Measurements from ENCODE around the gene EFHD2. TPM values are rescaled to one million over a fixed set of nuclear protein-coding genes. Genes with fewer than 3 reads are reported as not detected.

EFHD2 gene
- total and polyA plus RNA-seq, 2 donors, result 16.9 to 50.9 TPM

- H3K36me3 ChIP-seq (ENCODE audit: insufficient read depth), result no peaks in the 10 kb centered on the region
- WGBS, result 76% methylated on average over 16 of the region's 16 CpGs
- H3K4me1 ChIP-seq (ENCODE audit: insufficient read depth), result no peaks in the 10 kb centered on the region
- DNase-seq (ENCODE audit: extremely low spot score), result no peak
- H3K27ac ChIP-seq (ENCODE audit: low read depth), result no peak overlapping the region
- peak overlapping the region; percentile 92 for H3K4me3 ChIP-seq (ENCODE audit: low read depth, low read length)
These were observed 2.6 kb downstream of the EFHD2 start for GRCh38 chr1:15412175-15412800.

GRCh38 chr1:15412843-15413242, 3.2 kb downstream of the EFHD2 start:
- DNase-seq (ENCODE audit: extremely low spot score), result no peak
- Histone ChIP-seq H3K36me3 (ENCODE audit: insufficient read depth) (no peaks in the 10 kb centered on the region), H3K4me1 (ENCODE audit: insufficient read depth) (no peaks in the 10 kb centered on the region), H3K27ac (ENCODE audit: low read depth) (no peak overlapping the region), H3K4me3 (ENCODE audit: low read depth, low read length) (no peak overlapping the region)
- WGBS, result 68% methylated on average over 11 of the region's 11 CpGs

- Histone ChIP-seq H3K4me3 (ENCODE audit: low read depth, low read length) (no peak overlapping the region), H3K36me3 (ENCODE audit: insufficient read depth) (no peaks in the 10 kb centered on the region), H3K27ac (ENCODE audit: low read depth) (no peak overlapping the region), H3K4me1 (ENCODE audit: insufficient read depth) (no peaks in the 10 kb centered on the region)
- 88% methylated on average over 20 of the region's 20 CpGs for WGBS
- no peak for DNase-seq (ENCODE audit: extremely low spot score)
These were observed 4.1 kb downstream of the EFHD2 start for GRCh38 chr1:15413563-15414444.

GRCh38 chr1:15414445-15414983, 4.8 kb downstream of the EFHD2 start:
- H3K27ac ChIP-seq (ENCODE audit: low read depth), result no peak overlapping the region
- no peak overlapping the region for H3K4me3 ChIP-seq (ENCODE audit: low read depth, low read length)
- peaks cover 2% of the 10 kb centered on the region for H3K4me1 ChIP-seq (ENCODE audit: insufficient read depth)
- 95% methylated on average over 10 of the region's 10 CpGs for WGBS
- no peak for DNase-seq (ENCODE audit: extremely low spot score)
- H3K36me3 ChIP-seq (ENCODE audit: insufficient read depth), result no peaks in the 10 kb centered on the region

GRCh38 chr1:15417059-15417934, 7.6 kb downstream of the EFHD2 start:
- WGBS, result 70% methylated on average over 18 of the region's 18 CpGs
- no peak for DNase-seq (ENCODE audit: extremely low spot score)
- H3K27ac ChIP-seq (ENCODE audit: low read depth), result peak overlapping the region; percentile 11
- no peaks in the 10 kb centered on the region for H3K36me3 ChIP-seq (ENCODE audit: insufficient read depth)
- H3K4me1 ChIP-seq (ENCODE audit: insufficient read depth), result peaks cover 3% of the 10 kb centered on the region
- no peak overlapping the region for H3K4me3 ChIP-seq (ENCODE audit: low read depth, low read length)

- 77% methylated on average over 18 of the region's 18 CpGs for WGBS
- Histone ChIP-seq H3K4me3 (ENCODE audit: low read depth, low read length) (no peak overlapping the region), H3K27ac (ENCODE audit: low read depth) (no peak overlapping the region), H3K36me3 (ENCODE audit: insufficient read depth) (no peaks in the 10 kb centered on the region), H3K4me1 (ENCODE audit: insufficient read depth) (peaks cover 3% of the 10 kb centered on the region)
- no peak for DNase-seq (ENCODE audit: extremely low spot score)
These were observed 9.3 kb downstream of the EFHD2 start for GRCh38 chr1:15418806-15419515.

GRCh38 chr1:15420853-15421465, 11.3 kb downstream of the EFHD2 start:
- H3K4me1 ChIP-seq (ENCODE audit: insufficient read depth), result peaks cover 3% of the 10 kb centered on the region
- WGBS, result 81% methylated on average over 8 of the region's 8 CpGs
- no peak overlapping the region for H3K27ac ChIP-seq (ENCODE audit: low read depth)
- DNase-seq (ENCODE audit: extremely low spot score), result no peak
- H3K36me3 ChIP-seq (ENCODE audit: insufficient read depth), result no peaks in the 10 kb centered on the region
- H3K4me3 ChIP-seq (ENCODE audit: low read depth, low read length), result no peak overlapping the region

- DNase-seq (ENCODE audit: extremely low spot score), result no peak
- Histone ChIP-seq H3K27ac (ENCODE audit: low read depth) (peak overlapping the region; percentile 48), H3K36me3 (ENCODE audit: insufficient read depth) (no peaks in the 10 kb centered on the region), H3K4me3 (ENCODE audit: low read depth, low read length) (no peak overlapping the region), H3K4me1 (ENCODE audit: insufficient read depth) (peaks cover 3% of the 10 kb centered on the region)
- 98% methylated on average over 8 of the region's 8 CpGs for WGBS
These were observed 13.2 kb downstream of the EFHD2 start for GRCh38 chr1:15422871-15423270.

GRCh38 chr1:15423355-15424077, 13.8 kb downstream of the EFHD2 start:
- no peak for DNase-seq (ENCODE audit: extremely low spot score)
- Histone ChIP-seq H3K4me3 (ENCODE audit: low read depth, low read length) (no peak overlapping the region), H3K36me3 (ENCODE audit: insufficient read depth) (no peaks in the 10 kb centered on the region), H3K27ac (ENCODE audit: low read depth) (peak overlapping the region; percentile 48), H3K4me1 (ENCODE audit: insufficient read depth) (peaks cover 3% of the 10 kb centered on the region)
- WGBS, result 89% methylated on average over 11 of the region's 11 CpGs

- Histone ChIP-seq H3K27ac (ENCODE audit: low read depth) (peak overlapping the region; percentile 75), H3K36me3 (ENCODE audit: insufficient read depth) (no peaks in the 10 kb centered on the region), H3K4me3 (ENCODE audit: low read depth, low read length) (no peak overlapping the region), H3K4me1 (ENCODE audit: insufficient read depth) (peaks cover 2% of the 10 kb centered on the region)
- no peak for DNase-seq (ENCODE audit: extremely low spot score)
- WGBS, result 86% methylated on average over 13 of the region's 13 CpGs
These were observed 14.5 kb downstream of the EFHD2 start for GRCh38 chr1:15424146-15424667.

GRCh38 chr1:15424981-15425380, 15.3 kb downstream of the EFHD2 start:
- WGBS, result 78% methylated on average over 5 of the region's 5 CpGs
- no peaks in the 10 kb centered on the region for H3K36me3 ChIP-seq (ENCODE audit: insufficient read depth)
- peak overlapping the region; percentile 26 for H3K27ac ChIP-seq (ENCODE audit: low read depth)

GRCh38 chr1:15425521-15425920, 15.8 kb downstream of the EFHD2 start:
- no peak for DNase-seq (ENCODE audit: extremely low spot score)
- no peak overlapping the region for H3K27ac ChIP-seq (ENCODE audit: low read depth)
- no peak overlapping the region for H3K4me3 ChIP-seq (ENCODE audit: low read depth, low read length)
- no peaks in the 10 kb centered on the region for H3K36me3 ChIP-seq (ENCODE audit: insufficient read depth)
- H3K4me1 ChIP-seq (ENCODE audit: insufficient read depth), result peaks cover 1% of the 10 kb centered on the region
- 97% methylated on average over 10 of the region's 10 CpGs for WGBS

More at GRCh38 chr1:15424981-15425380, 15.3 kb downstream of the EFHD2 start:
- H3K4me3 ChIP-seq (ENCODE audit: low read depth, low read length), result no peak overlapping the region
- DNase-seq (ENCODE audit: extremely low spot score), result no peak
- peaks cover 1% of the 10 kb centered on the region for H3K4me1 ChIP-seq (ENCODE audit: insufficient read depth)
